ENCODE results near the gene ATP13A5. TPM values are rescaled to one million over a fixed set of nuclear protein-coding genes. Genes with fewer than 3 reads are reported as not detected.

ATP13A5 gene
- total RNA-seq, 1 donor, result not detected

DNA sequence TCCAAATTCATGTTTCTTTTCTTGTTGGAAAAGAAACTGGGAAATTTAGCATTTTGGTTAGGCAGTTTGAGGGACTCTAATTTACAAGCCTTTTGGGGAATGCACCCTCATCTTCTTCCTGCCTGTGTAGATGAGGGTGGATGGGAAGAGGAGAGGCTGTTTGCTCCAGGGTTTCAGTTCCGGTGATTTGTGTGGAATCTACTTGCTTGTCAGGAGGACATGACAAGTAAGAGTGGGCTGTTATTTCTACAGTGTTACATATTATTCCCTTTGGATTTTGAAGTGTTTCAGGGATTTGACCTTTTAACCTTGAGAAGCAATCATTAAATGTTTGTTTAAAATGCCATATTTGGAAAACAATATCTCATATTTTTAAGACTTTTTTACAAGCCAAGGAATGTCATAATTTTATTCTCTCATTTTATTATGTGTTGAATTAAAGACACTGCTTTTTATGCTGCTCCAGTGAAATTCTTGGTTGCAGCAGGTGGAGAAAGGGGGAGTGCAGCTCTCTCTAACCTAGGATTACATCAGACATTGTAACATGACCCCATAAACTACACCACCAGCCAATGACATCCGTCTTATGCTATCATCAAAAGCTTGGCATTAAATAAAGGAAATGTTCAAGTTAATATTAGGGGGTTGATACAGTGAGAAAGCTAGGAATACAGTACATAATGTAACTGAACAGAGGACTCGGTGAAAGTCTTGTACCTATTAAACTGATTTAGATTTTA lies 107.3 kb downstream of the ATP13A5 start:
- no peak for TF ChIP-seq CTCF (IDR thresholded peaks at IDR 0.05; ENCODE audit: insufficient read depth, low read depth, low read length)
- no peak for DNase-seq (ENCODE audit: low read depth)

GRCh38 chr3:193270451-193270850 lies 108.1 kb downstream of the ATP13A5 start:
- DNase-seq (ENCODE audit: low read depth), result no peak
- no peak overlapping the region for H3K4me3 ChIP-seq (ENCODE audit: low read depth, low read length)
- TF ChIP-seq CTCF (IDR thresholded peaks at IDR 0.05; ENCODE audit: insufficient read depth, low read depth, low read length), result no peak

More for the DNA sequence above, 107.3 kb downstream of the ATP13A5 start:
- no peak overlapping the region for H3K4me3 ChIP-seq (ENCODE audit: low read depth, low read length)

- H3K4me3 ChIP-seq (ENCODE audit: low read depth, low read length), result no peak overlapping the region
- DNase-seq (ENCODE audit: low read depth), result no peak
- no peak for TF ChIP-seq CTCF (IDR thresholded peaks at IDR 0.05; ENCODE audit: insufficient read depth, low read depth, low read length)
These were observed 109.1 kb downstream of the ATP13A5 start for GRCh38 chr3:193269343-193270028.

GRCh38 chr3:193262707-193263106 lies 115.8 kb downstream of the ATP13A5 start:
- DNase-seq (ENCODE audit: low read depth), result no peak
- TF ChIP-seq CTCF (IDR thresholded peaks at IDR 0.05; ENCODE audit: insufficient read depth, low read depth, low read length), result no peak
- H3K4me3 ChIP-seq (ENCODE audit: low read depth, low read length), result no peak overlapping the region

- no peak overlapping the region for H3K4me3 ChIP-seq (ENCODE audit: low read depth, low read length)
- TF ChIP-seq CTCF (IDR thresholded peaks at IDR 0.05; ENCODE audit: insufficient read depth, low read depth, low read length), result no peak
- DNase-seq (ENCODE audit: low read depth), result no peak
These were observed 116.6 kb downstream of the ATP13A5 start for GRCh38 chr3:193261970-193262369.

- DNase-seq (ENCODE audit: low read depth), result no peak
- no peak overlapping the region for H3K4me3 ChIP-seq (ENCODE audit: low read depth, low read length)
- no peak for TF ChIP-seq CTCF (IDR thresholded peaks at IDR 0.05; ENCODE audit: insufficient read depth, low read depth, low read length)
These were observed 124.4 kb downstream of the ATP13A5 start for GRCh38 chr3:193253986-193254660.
